CD4-positive, alpha-beta T cell treated with Interleukin-4 for 4 hours (primary cell): ENCODE data around the gene KCNS1.
A peak's percentile ranks its signal among the peaks of the same experiment; 100 is the strongest.

ENCODE experiments used
- DNase-seq: peaks from one replicate; pipeline ENCODE4 v3.0.0-alpha.2; 2020

KCNS1 gene

GRCh38 chr20:45044601-45045000, 56.3 kb downstream of the KCNS1 start:
- no peak for DNase-seq

- peak; percentile 75 for DNase-seq
Observed at GRCh38 chr20:45044084-45044573, 56.8 kb downstream of the KCNS1 start.

GRCh38 chr20:45042978-45043377, 57.9 kb downstream of the KCNS1 start:
- no peak for DNase-seq
